GM12891 (cell line): ENCODE measurements around the gene TMEM214.

Experiments used
- DNase-seq: peaks from one replicate; pipeline ENCODE4 v3.0.0; 2011; ENCODE audit warnings: low spot score; ENCODE audit not compliant: insufficient read length
- FAIRE-seq: peaks from 2 replicates; lab custom pipeline; 2011; peaks lifted over from hg19 to GRCh38; lab: Jason Lieb, UNC
- PAX5 ChIP-seq: IDR thresholded peaks from 2 replicates; pipeline ENCODE4 v1.6.1; 2011; ENCODE audit warnings: low read length, moderate library complexity, mild to moderate bottlenecking; ENCODE audit not compliant: insufficient read depth, severe bottlenecking
- POLR2A ChIP-seq: IDR thresholded peaks from 2 replicates; pipeline ENCODE4 v1.6.1; 2011; ENCODE audit warnings: low read depth, low read length, control low read depth
- POLR2AphosphoS5 ChIP-seq: IDR thresholded peaks from 2 replicates; pipeline ENCODE4 v1.6.1; 2011; ENCODE audit warnings: low read depth, low read length, control low read depth
- POU2F2 ChIP-seq: IDR thresholded peaks from 2 replicates; pipeline ENCODE4 v1.6.1; 2011; ENCODE audit warnings: low read depth, mild to moderate bottlenecking, control low read depth, low read length, moderate library complexity
- SPI1 ChIP-seq: IDR thresholded peaks from 2 replicates; pipeline ENCODE4 v1.6.1; 2011; ENCODE audit warnings: low read depth, low read length, control low read depth
- TAF1 ChIP-seq: IDR thresholded peaks from 2 replicates; pipeline ENCODE4 v1.6.1; 2011; ENCODE audit warnings: low read depth, low read length, control low read depth

TMEM214 gene

GRCh38 chr2:27050996-27051901, 18.5 kb downstream of the TMEM214 start, which contains the start of gene AGBL5:
AGBL5 (plus strand) TSS chr2:27051668; CDS start chr2:27052959, 1,291 bp downstream.
- DNase-seq, result peak; percentile 99
- TF ChIP-seq TAF1, result peak; percentile 64; the same call in 1 of the 2 replicates
- no peak for TF ChIP-seq SPI1
- peak; percentile 78 for TF ChIP-seq POLR2A
- TF ChIP-seq PAX5, result peak; percentile 14
- peak; percentile 74 for TF ChIP-seq POLR2AphosphoS5
- TF ChIP-seq POU2F2, result peak; percentile 57
- FAIRE-seq, result peak; percentile 96

- DNase-seq (no peak), FAIRE-seq (no peak)
- TF ChIP-seq SPI1 (no peak), POLR2AphosphoS5 (no peak)
Observed at GRCh38 chr2:27051902-27052645, 19.3 kb downstream of the TMEM214 start.

GRCh38 chr2:27053321-27053720, 20.6 kb downstream of the TMEM214 start:
- FAIRE-seq (no peak), DNase-seq (no peak)
- TF ChIP-seq TAF1, result no peak
- TF ChIP-seq POLR2A, result no peak
- TF ChIP-seq POU2F2, result no peak
- TF ChIP-seq PAX5, result no peak
- TF ChIP-seq SPI1, result no peak
- no peak for TF ChIP-seq POLR2AphosphoS5

GRCh38 chr2:27053776-27054175, 21.0 kb downstream of the TMEM214 start:
- no peak for DNase-seq
- no peak for TF ChIP-seq PAX5
- TF ChIP-seq POLR2AphosphoS5, result no peak
- TF ChIP-seq POLR2A, result no peak
- TF ChIP-seq POU2F2, result no peak
- TF ChIP-seq TAF1, result no peak
- no peak for TF ChIP-seq SPI1

GRCh38 chr2:27054721-27055120, 22.0 kb downstream of the TMEM214 start:
- FAIRE-seq (no peak), DNase-seq (no peak)
- TF ChIP-seq POLR2AphosphoS5 (no peak), TAF1 (no peak), PAX5 (no peak), SPI1 (no peak), POU2F2 (no peak), POLR2A (no peak)

More at GRCh38 chr2:27053776-27054175, 21.0 kb downstream of the TMEM214 start:
- no peak for FAIRE-seq

- DNase-seq, result no peak
- FAIRE-seq, result no peak
- no peak for TF ChIP-seq TAF1
- TF ChIP-seq SPI1, result no peak
- no peak for TF ChIP-seq POLR2AphosphoS5
- TF ChIP-seq POLR2A, result no peak
- TF ChIP-seq PAX5, result no peak
- no peak for TF ChIP-seq POU2F2
Observed at GRCh38 chr2:27057184-27057583, 24.4 kb downstream of the TMEM214 start.

- TF ChIP-seq POU2F2, result no peak
- TF ChIP-seq POLR2A, result peak; percentile 38; the same call in 1 of the 2 replicates
- DNase-seq (no peak), FAIRE-seq (no peak)
Observed at GRCh38 chr2:27058210-27058609, 25.4 kb downstream of the TMEM214 start.

- FAIRE-seq (no peak), DNase-seq (no peak)
- TF ChIP-seq SPI1 (no peak), TAF1 (no peak), POU2F2 (no peak), POLR2A (no peak), PAX5 (no peak), POLR2AphosphoS5 (no peak)
Observed at GRCh38 chr2:27059141-27059820, 26.5 kb downstream of the TMEM214 start.

GRCh38 chr2:27060323-27060722, 27.6 kb downstream of the TMEM214 start:
- DNase-seq (no peak), FAIRE-seq (no peak)
- TF ChIP-seq TAF1, result no peak
- TF ChIP-seq POLR2AphosphoS5, result no peak
- no peak for TF ChIP-seq POU2F2
- no peak for TF ChIP-seq PAX5
- TF ChIP-seq SPI1, result no peak
